H1 (cell line): ENCODE measurements around the gene RPS6KC1. TPM values are rescaled to one million over a fixed set of nuclear protein-coding genes. Genes with fewer than 3 reads are reported as not detected.

Experiments used
- CTCF ChIA-PET: fragments of 300-600 bp; sonication (Branson Sonifier 250); formaldehyde crosslinking; loops from one replicate; lab custom pipeline; 2021; ENCODE audit not compliant: partially characterized antibody; lab: Charles Lee
- POLR2A ChIA-PET: fragments of 300-600 bp; sonication (Branson Sonifier 250); formaldehyde crosslinking; loops from one replicate; lab custom pipeline; 2021; ENCODE audit warnings: inconsistent platforms; ENCODE audit not compliant: partially characterized antibody; lab: Charles Lee
- DNase-seq, 2 experiments: peaks; one replicate each; pipeline versions ENCODE4 v3.0.0 to v3.0.0-alpha.2; 2010 to 2022; ENCODE audit warnings: low spot score in 2 of 2, low read depth in 1 of 2, mixed read lengths in 1 of 2
- FAIRE-seq: peaks from 2 replicates; lab custom pipeline; 2011; peaks lifted over from hg19 to GRCh38; lab: Jason Lieb, UNC
- H2AFZ ChIP-seq: 2 replicates; pipeline ENCODE4 v1.8.1; 2012; ENCODE audit warnings: low read length, inconsistent platforms
- H2AK5ac ChIP-seq: 2 replicates; pipeline ENCODE4 v1.6.1; 2013; ENCODE audit warnings: low read depth, low read length
- H2BK120ac ChIP-seq: replicated peaks from 2 replicates; pipeline ENCODE3; 2013; ENCODE audit warnings: low read depth, low read length, inconsistent platforms
- H2BK12ac ChIP-seq: 2 replicates; pipeline ENCODE4 v1.6.1; 2013; ENCODE audit warnings: low read depth, low read length
- H2BK15ac ChIP-seq: 2 replicates; pipeline ENCODE4 v1.6.1; 2013; ENCODE audit warnings: low read length
- H2BK20ac ChIP-seq: 2 replicates; pipeline ENCODE4 v1.6.1; 2013; ENCODE audit warnings: low read length
- H2BK5ac ChIP-seq: 2 replicates; pipeline ENCODE4 v1.6.1; 2013; ENCODE audit warnings: low read depth, low read length
- H3K14ac ChIP-seq: 2 replicates; pipeline ENCODE4 v1.6.1; 2013; ENCODE audit warnings: inconsistent platforms; ENCODE audit not compliant: insufficient read length
- H3K18ac ChIP-seq: 2 replicates; pipeline ENCODE4 v1.6.1; 2013; ENCODE audit warnings: low read length; ENCODE audit errors: extremely low read depth
- H3K23ac ChIP-seq: 2 replicates; pipeline ENCODE4 v1.6.1; 2013; ENCODE audit warnings: inconsistent platforms; ENCODE audit not compliant: insufficient read length
- H3K23me2 ChIP-seq: 2 replicates; pipeline ENCODE4 v1.6.1; 2013; ENCODE audit warnings: low read depth, low read length
- H3K27ac ChIP-seq: 2 replicates; pipeline ENCODE4 v1.6.1; 2011; ENCODE audit warnings: low read depth, low read length, inconsistent platforms
- H3K27me3 ChIP-seq, 4 experiments: replicated peaks in 1 of 4; 1 replicate in 1 of 4; 2 replicates in 3 of 4; pipeline versions ENCODE4 v1.6.1 to v1.8.1; 2011 to 2013; ENCODE audit warnings: low read length in 3 of 4, mild to moderate bottlenecking in 3 of 4, inconsistent platforms in 2 of 4, mixed read lengths in 2 of 4, moderate library complexity in 1 of 4; ENCODE audit not compliant: control insufficient read depth in 3 of 4, insufficient read depth in 3 of 4; ENCODE audit errors: extremely low read depth in 1 of 4
- H3K36me3 ChIP-seq, 4 experiments: 2 replicates each; pipeline versions ENCODE4 v1.6.1 to v1.8.1; 2011 to 2013; ENCODE audit warnings: mild to moderate bottlenecking in 4 of 4, low read length in 3 of 4, moderate library complexity in 2 of 4, control low read depth in 1 of 4, inconsistent platforms in 1 of 4; ENCODE audit not compliant: insufficient read depth in 4 of 4, control insufficient read depth in 2 of 4
- H3K4ac ChIP-seq: replicated peaks from 2 replicates; pipeline ENCODE3; 2013; ENCODE audit warnings: low read length, low read depth, mixed read lengths, inconsistent platforms; ENCODE audit not compliant: insufficient read length
- H3K4me1 ChIP-seq, 4 experiments: replicated peaks in 1 of 4; 1 replicate in 1 of 4; 2 replicates in 3 of 4; pipeline versions ENCODE4 v1.6.1 to v1.8.1; 2011 to 2013; ENCODE audit warnings: low read length in 3 of 4, inconsistent platforms in 2 of 4, mixed read lengths in 1 of 4; ENCODE audit not compliant: insufficient read depth in 4 of 4, control insufficient read depth in 3 of 4
- H3K4me2 ChIP-seq, 2 experiments: 2 replicates each; pipeline versions ENCODE4 v1.6.1 to v1.8.1; 2011 to 2013; ENCODE audit warnings: low read depth in 2 of 2, low read length in 2 of 2, control low read depth in 1 of 2, inconsistent platforms in 1 of 2, mild to moderate bottlenecking in 1 of 2; ENCODE audit not compliant: insufficient read depth in 1 of 2
- H3K4me3 ChIP-seq, 4 experiments: fragments of 200-600, 300-600 bp in 1 of 4; sonication (generic), shearing (Covaris generic), sonication (Bioruptor Twin) in 1 of 4; 2 replicates each; pipeline versions ENCODE4 v1.5.1 to v1.8.1; 2011 to 2016; ENCODE audit warnings: low read length in 4 of 4, low read depth in 3 of 4, control low read depth in 2 of 4, inconsistent platforms in 2 of 4, mild to moderate bottlenecking in 2 of 4, mixed read lengths in 1 of 4, moderate library complexity in 1 of 4; ENCODE audit not compliant: insufficient read depth in 2 of 4; ENCODE audit errors: extremely low read depth in 1 of 4
- H3K56ac ChIP-seq: replicated peaks from 2 replicates; pipeline ENCODE3; 2013; ENCODE audit warnings: low read depth, mild to moderate bottlenecking, mixed read lengths, low read length, inconsistent platforms; ENCODE audit not compliant: insufficient read length
- H3K79me1 ChIP-seq: 2 replicates; pipeline ENCODE4 v1.6.1; 2013; ENCODE audit warnings: low read depth, low read length, control low read depth
- H3K79me2 ChIP-seq, 2 experiments: 2 replicates each; pipeline versions ENCODE4 v1.6.1 to v1.8.1; 2012 to 2013; ENCODE audit warnings: low read length in 2 of 2, mild to moderate bottlenecking in 2 of 2, inconsistent platforms in 1 of 2; ENCODE audit not compliant: insufficient read depth in 2 of 2, control insufficient read depth in 1 of 2
- H3K9ac ChIP-seq, 4 experiments: replicated peaks in 1 of 4; 1 replicate in 1 of 4; 2 replicates in 3 of 4; pipeline versions ENCODE4 v1.6.1 to v1.8.1; 2011 to 2013; ENCODE audit warnings: low read depth in 3 of 4, low read length in 3 of 4, control low read depth in 2 of 4, mild to moderate bottlenecking in 2 of 4, moderate library complexity in 2 of 4, inconsistent platforms in 1 of 4; ENCODE audit errors: extremely low read depth in 1 of 4
- H3K9me3 ChIP-seq, 2 experiments: 2 replicates each; pipeline versions ENCODE4 v1.6.1 to v1.8.1; 2012 to 2013; ENCODE audit warnings: mild to moderate bottlenecking in 2 of 2, moderate library complexity in 2 of 2, control low read depth in 1 of 2, inconsistent platforms in 1 of 2, low read depth in 1 of 2, low read length in 1 of 2, mixed read lengths in 1 of 2; ENCODE audit not compliant: insufficient read depth in 2 of 2
- H4K20me1 ChIP-seq, 2 experiments: replicated peaks in 1 of 2; 2 replicates each; pipeline versions ENCODE3 to v1.8.1; 2011 to 2013; ENCODE audit warnings: inconsistent platforms in 2 of 2, low read length in 2 of 2, mild to moderate bottlenecking in 1 of 2; ENCODE audit not compliant: insufficient read depth in 2 of 2, control insufficient read depth in 1 of 2
- H4K5ac ChIP-seq: 2 replicates; pipeline ENCODE4 v1.6.1; 2013; ENCODE audit warnings: low read length, low read depth, mixed read lengths, inconsistent platforms; ENCODE audit not compliant: insufficient read length
- H4K8ac ChIP-seq: 2 replicates; pipeline ENCODE4 v1.8.0; 2013; ENCODE audit warnings: mild to moderate bottlenecking, moderate library complexity, low read length, inconsistent platforms; ENCODE audit not compliant: insufficient read depth; ENCODE audit errors: extremely low read depth
- H4K91ac ChIP-seq: replicated peaks from 2 replicates; pipeline ENCODE3; 2013; ENCODE audit warnings: low read length, mixed read lengths, inconsistent platforms; ENCODE audit not compliant: insufficient read length
- CBX8 ChIP-seq: fragments of 300-800, 300-1000 bp; sonication (generic); IDR thresholded peaks from 2 replicates; pipeline ENCODE4 v1.7.1; 2016; ENCODE audit warnings: low read depth, low read length, borderline replicate concordance
- CREB1 ChIP-seq: IDR thresholded peaks from 2 replicates; pipeline ENCODE4 v1.6.1; 2012; ENCODE audit warnings: inconsistent platforms
- CTBP2 ChIP-seq: IDR thresholded peaks from 2 replicates; pipeline ENCODE4 v1.7.0; 2011; ENCODE audit warnings: borderline replicate concordance, mild to moderate bottlenecking, moderate library complexity, mixed read lengths, low read length; ENCODE audit not compliant: insufficient read depth, insufficient read length
- GTF2F1 ChIP-seq: IDR thresholded peaks from 2 replicates; pipeline ENCODE4 v1.6.1; 2012; ENCODE audit warnings: low read depth, low read length, improper control_type of control experiment, borderline replicate concordance
- HDAC2 ChIP-seq, 2 experiments: fragments of 300-600 bp in 1 of 2; sonication (generic) in 1 of 2; IDR thresholded peaks; 2 replicates each; pipeline ENCODE4 v1.6.1; 2011 to 2012; ENCODE audit warnings: low read depth in 2 of 2, low read length in 2 of 2, mild to moderate bottlenecking in 2 of 2, moderate library complexity in 2 of 2, borderline replicate concordance in 1 of 2, inconsistent platforms in 1 of 2
- KDM5A ChIP-seq: fragments of 200-600 bp; IDR thresholded peaks from 2 replicates; pipeline ENCODE4 v1.7.1; 2012; ENCODE audit warnings: mild to moderate bottlenecking, low read length, inconsistent platforms, mixed read lengths
- NANOG ChIP-seq: IDR thresholded peaks from 2 replicates; pipeline ENCODE4 v1.6.1; 2011; ENCODE audit warnings: low read length, low read depth, mild to moderate bottlenecking, inconsistent platforms; ENCODE audit not compliant: insufficient read depth, poor library complexity, severe bottlenecking
- PHF8 ChIP-seq: fragments of 200-600 bp; sonication (generic); conservative IDR thresholded peaks from 2 replicates; pipeline ENCODE4 v1.7.1; 2012; ENCODE audit warnings: low read depth, mild to moderate bottlenecking, inconsistent platforms, low read length, moderate library complexity
- POU5F1 ChIP-seq: IDR thresholded peaks from 2 replicates; pipeline ENCODE4 v1.6.1; 2011; ENCODE audit warnings: low read depth, mild to moderate bottlenecking, low read length, moderate library complexity
- RFX5 ChIP-seq: IDR thresholded peaks from 2 replicates; pipeline ENCODE4 v1.6.1; 2011; ENCODE audit warnings: low read depth, low read length, improper control_type of control experiment, borderline replicate concordance
- RXRA ChIP-seq: IDR thresholded peaks from 2 replicates; pipeline ENCODE4 v1.6.1; 2011; ENCODE audit warnings: low read depth, mild to moderate bottlenecking, low read length, moderate library complexity; ENCODE audit not compliant: insufficient read depth
- SAP30 ChIP-seq: fragments of 300-600 bp; sonication (generic); IDR thresholded peaks from 2 replicates; pipeline ENCODE4 v1.7.1; 2012; ENCODE audit warnings: low read length, moderate library complexity, mild to moderate bottlenecking, inconsistent platforms; ENCODE audit not compliant: insufficient read depth, insufficient replicate concordance
- SIRT6 ChIP-seq: IDR thresholded peaks from one replicate; pipeline ENCODE4 v1.7.1; 2012; ENCODE audit warnings: low read length, inconsistent platforms
- TAF7 ChIP-seq: optimal IDR thresholded peaks from 2 replicates; pipeline ENCODE3; 2011; ENCODE audit warnings: low read depth, mild to moderate bottlenecking, inconsistent platforms, low read length, moderate library complexity, borderline replicate concordance
- WGBS, 2 experiments: shearing (Covaris generic) in 1 of 2; methylation state at CpG; one replicate each; pipeline versions ENCODE4 v1.1.6 to v1.1.7; 2013 to 2015; ENCODE audit warnings: low lambda C conversion rate in 2 of 2, mixed read lengths in 2 of 2, inconsistent platforms in 1 of 2, low coverage in 1 of 2, missing lambda C conversion rate in 1 of 2; ENCODE audit not compliant: insufficient replicate concordance in 2 of 2, insufficient coverage in 1 of 2, insufficient read length in 1 of 2; ENCODE audit errors: extremely low coverage in 1 of 2, missing lambda C conversion rate in 1 of 2; 5-methylcytosine and 5-hydroxymethylcytosine counted together
- polyA plus RNA-seq, 7 experiments: library from polyadenylated mRNA; depleted of rRNA in 3 of 7; stranded (reverse) in 5 of 7; unstranded in 2 of 7; fragments of >200 nt in 5 of 7; fragments of 200-250 nt in 2 of 7; gene quantifications; 1 replicate in 5 of 7; 2 replicates in 1 of 7; 4 replicates in 1 of 7; pipeline versions ENCODE4 v1.2.1 to v1.2.3, GENCODE V29; 2011 to 2013; ENCODE audit warnings: missing spikeins in 2 of 7, mixed read lengths in 2 of 7
- total RNA-seq: library from RNA; stranded (reverse); fragmentation: NEBNext Ultra II Directional; extraction: Animal tissue kit (Norgen Biotek cat#: 25700); gene quantifications from 2 replicates; pipeline ENCODE4 v1.2.1, GENCODE V29; 2021

RPS6KC1 gene
- total and polyA plus RNA-seq, 2 of the 8 experiments (the other 6 are each of a cell fraction or from before 2014, with no cell fraction given) = 4.9 to 17.6 TPM

DNA sequence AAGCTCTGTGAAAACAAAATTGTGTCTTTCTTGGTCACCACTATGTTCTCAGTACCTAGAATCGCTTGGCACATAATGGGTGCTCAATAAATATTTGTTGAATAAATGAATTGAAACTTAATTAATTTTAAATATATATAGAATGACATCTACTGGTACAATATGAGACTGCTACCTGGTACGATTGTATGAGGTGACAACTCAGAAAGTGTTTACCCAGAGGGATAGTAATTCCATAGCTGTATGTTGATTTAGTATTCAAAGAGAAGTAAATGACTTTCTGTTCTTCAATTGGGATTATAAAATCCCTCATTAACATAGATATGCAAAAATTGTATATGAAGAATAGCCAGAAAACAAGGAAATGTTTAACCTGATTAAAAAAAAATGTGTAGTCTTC is 128.7 kb downstream of the RPS6KC1 start:
- no peak overlapping the region for H2AFZ ChIP-seq
- H3K4ac ChIP-seq = no peak overlapping the region
- no peak overlapping the region for H2BK20ac ChIP-seq
- no peak overlapping the region for H2BK15ac ChIP-seq
- H3K14ac ChIP-seq = no peak overlapping the region
- no peak overlapping the region for H3K4me3 ChIP-seq
- no peak overlapping the region for H3K23ac ChIP-seq
- H2AK5ac ChIP-seq = no peak overlapping the region
- FAIRE-seq (no peak), DNase-seq (no peak)
- H2BK5ac ChIP-seq = no peak overlapping the region
- H3K23me2 ChIP-seq = no peaks in the 10 kb centered on the region
- no peak overlapping the region for H4K91ac ChIP-seq
- no peak overlapping the region for H2BK120ac ChIP-seq
- ChIA-PET CTCF (no interaction called here), POLR2A (no interaction called here)
- H3K18ac ChIP-seq = no peak overlapping the region
- H3K79me2 ChIP-seq = no peaks in the 10 kb centered on the region
- no peak overlapping the region for H3K56ac ChIP-seq
- peaks cover 0 to 4% (median 1%) of the 10 kb centered on the region in 4 experiments; a peak in 2 of 7 replicates for H3K4me1 ChIP-seq
- no peak overlapping the region for H3K4me2 ChIP-seq
- H3K36me3 ChIP-seq = peaks cover 0 to 3% (median 0%) of the 10 kb centered on the region in 4 experiments; a peak in 2 of 8 replicates
- H3K27ac ChIP-seq = no peak overlapping the region
- 98% methylated on average over 2 of the region's 2 CpGs; no CpG with 5 or more reads in 1 of the 2 experiments for WGBS, 2 experiments
- no peaks in the 10 kb centered on the region for H3K9me3 ChIP-seq
- peaks cover 0 to 2% of the 10 kb centered on the region in 2 experiments for H4K20me1 ChIP-seq
- H2BK12ac ChIP-seq = no peak overlapping the region
- TF ChIP-seq RXRA = no peak
- no peak for TF ChIP-seq POU5F1
- no peak for TF ChIP-seq SAP30
- no peak for TF ChIP-seq HDAC2 (IDR thresholded peaks at IDR 0.05; ENCODE audit: borderline replicate concordance in 1 of 2, low read depth in 2 of 2, low read length in 2 of 2)
- TF ChIP-seq SIRT6 = no peak
- no peak for TF ChIP-seq CBX8
- no peak for TF ChIP-seq TAF7
- no peak for TF ChIP-seq CTBP2
- TF ChIP-seq PHF8 = no peak
- no peak for TF ChIP-seq GTF2F1
- no peak for TF ChIP-seq NANOG
- no peak for TF ChIP-seq RFX5
- TF ChIP-seq CREB1 = no peak
- TF ChIP-seq KDM5A = no peak
- no peak overlapping the region for H4K5ac ChIP-seq
- no peaks in the 10 kb centered on the region for H3K27me3 ChIP-seq
- no peaks in the 10 kb centered on the region for H3K79me1 ChIP-seq
- H4K8ac ChIP-seq = no peak overlapping the region
- no peak overlapping the region for H3K9ac ChIP-seq
